ENCODE results near the gene TMEM163.
A peak's percentile ranks its signal among the peaks of the same experiment; 100 is the strongest.

Gene TMEM163

GRCh38 chr2:134433469-134433868, 285.3 kb downstream of the TMEM163 start:
- no peak for DNase-seq (ENCODE audit: low spot score)

DNA sequence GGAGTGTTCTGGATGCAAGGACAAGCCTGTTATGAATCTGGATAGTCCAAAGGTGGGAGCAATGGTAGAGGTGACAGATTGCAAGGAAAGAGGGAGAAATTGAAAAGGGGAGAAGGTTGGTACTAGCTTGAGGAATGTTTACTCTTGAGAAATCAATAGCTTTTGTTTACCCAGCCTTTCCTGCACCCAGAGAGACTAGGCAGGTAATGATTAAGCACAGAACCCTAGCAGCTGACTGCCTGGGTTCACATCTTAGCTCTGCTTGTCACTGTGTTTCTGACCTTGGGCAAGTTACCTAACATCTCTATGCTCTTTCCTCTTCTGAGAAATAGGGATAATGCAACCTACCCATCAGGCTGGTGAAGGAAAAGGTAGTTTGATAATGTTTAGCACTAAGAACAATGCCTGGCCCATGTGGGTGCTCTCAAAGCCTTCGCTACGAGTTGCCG, 286.3 kb downstream of the TMEM163 start:
- no peak for DNase-seq (ENCODE audit: low spot score)

DNA sequence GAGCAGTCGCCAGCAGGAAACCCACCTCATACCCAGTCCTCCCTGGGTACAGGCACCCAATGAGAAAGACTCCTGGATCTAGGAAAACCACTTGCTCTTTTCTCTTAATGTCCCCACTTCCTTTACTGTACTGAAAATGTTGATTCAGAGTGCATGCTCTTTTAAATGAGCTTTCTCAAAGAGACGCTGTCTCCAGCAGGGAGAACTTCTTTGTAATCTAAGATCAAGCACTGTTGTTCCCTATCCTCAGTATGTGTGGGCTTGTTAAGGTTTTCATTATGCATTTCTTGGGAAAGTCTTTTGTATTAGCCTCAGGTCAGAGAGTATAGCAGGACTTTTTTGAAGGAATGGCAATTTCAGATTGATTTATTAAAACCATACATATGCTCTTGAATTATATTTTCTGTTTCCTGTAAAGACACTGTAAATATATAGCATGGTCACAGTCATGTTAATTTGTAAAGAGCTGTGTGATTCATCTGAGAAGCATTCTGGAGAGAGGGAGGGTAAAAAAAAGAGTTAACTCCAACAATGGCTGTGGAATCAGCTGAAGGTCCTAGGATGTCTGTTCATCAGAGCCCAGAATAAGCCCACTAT, 286.9 kb downstream of the TMEM163 start:
- peak; percentile 44 for DNase-seq (ENCODE audit: low spot score)

GRCh38 chr2:134429886-134430285, 288.9 kb downstream of the TMEM163 start:
- DNase-seq (ENCODE audit: low spot score) = no peak

- DNase-seq (ENCODE audit: low spot score) = no peak
Measured at GRCh38 chr2:134426721-134427120, 292.1 kb downstream of the TMEM163 start.

DNA sequence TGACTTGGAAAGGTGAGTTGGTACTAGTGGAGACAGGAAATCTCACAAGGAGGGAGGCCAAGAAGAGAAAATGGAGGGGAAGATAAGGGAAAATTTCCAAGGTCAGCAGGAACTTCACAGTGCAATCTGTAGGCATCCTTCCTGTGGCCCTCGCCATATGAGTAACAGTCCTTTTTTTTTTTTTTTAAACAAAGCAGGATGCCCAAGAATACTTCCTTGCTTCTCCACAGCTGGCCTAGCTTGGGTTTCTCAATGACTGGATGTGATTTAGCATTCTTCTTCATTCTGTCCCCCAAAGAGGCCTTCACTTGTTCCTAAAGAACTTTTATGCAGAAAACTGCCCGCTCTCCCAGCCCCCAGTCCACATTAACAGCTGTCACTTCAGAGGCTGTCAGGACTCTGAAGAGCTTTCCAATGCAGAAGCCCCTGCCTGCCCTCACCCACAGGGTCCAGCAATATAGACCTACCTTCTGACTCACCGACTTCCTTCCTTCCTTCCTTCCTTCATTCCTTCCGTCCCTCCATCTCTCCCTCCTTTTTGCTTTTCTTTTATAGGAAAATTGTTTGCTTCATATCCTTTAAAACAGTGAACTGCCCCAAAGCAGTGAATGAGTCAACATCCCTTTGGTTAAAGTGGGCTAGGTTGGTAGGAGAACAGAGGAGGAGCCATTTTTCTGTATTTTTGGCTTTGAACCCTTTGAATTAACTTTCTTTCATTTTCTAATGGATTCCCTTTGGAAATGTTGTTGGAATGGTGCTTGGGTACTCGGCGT, 292.9 kb downstream of the TMEM163 start:
- no peak for DNase-seq (ENCODE audit: low spot score)

- no peak for DNase-seq (ENCODE audit: low spot score)
Measured at GRCh38 chr2:134421556-134422328, 297.1 kb downstream of the TMEM163 start.

- DNase-seq (ENCODE audit: low spot score) = no peak
Measured at GRCh38 chr2:134420920-134421319, 297.9 kb downstream of the TMEM163 start.

- DNase-seq (ENCODE audit: low spot score) = no peak
Measured at GRCh38 chr2:134420259-134420658, 298.5 kb downstream of the TMEM163 start.

DNA sequence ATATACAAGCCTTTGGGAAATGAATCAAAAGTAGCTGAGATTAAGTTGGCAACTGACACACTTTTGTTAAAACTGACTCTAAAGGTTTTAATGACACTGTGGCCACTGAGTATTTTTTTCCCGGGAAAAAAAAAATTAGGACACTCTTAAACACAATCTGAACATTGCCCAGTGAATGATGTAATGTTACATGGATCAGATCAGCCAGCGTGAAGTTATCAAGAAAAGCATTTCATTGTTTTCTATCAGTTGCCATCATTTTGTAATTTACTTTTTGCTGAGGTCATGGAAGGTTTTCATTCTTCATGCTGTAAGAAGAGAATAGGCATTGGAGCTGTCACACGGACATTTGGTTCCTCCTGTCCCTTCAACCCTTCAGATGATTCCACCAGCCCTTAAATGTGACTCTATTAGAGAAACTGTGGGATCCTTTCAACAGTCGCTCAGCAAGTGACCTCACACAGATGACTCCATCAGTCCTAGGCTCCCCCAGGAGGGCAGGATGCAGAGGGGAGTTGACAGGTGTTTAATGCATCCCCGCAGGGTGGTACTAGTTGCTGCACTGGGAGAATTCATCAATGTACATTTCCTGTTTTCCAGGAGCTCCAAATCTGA, 300.7 kb downstream of the TMEM163 start:
- DNase-seq (ENCODE audit: low spot score) = no peak

DNA sequence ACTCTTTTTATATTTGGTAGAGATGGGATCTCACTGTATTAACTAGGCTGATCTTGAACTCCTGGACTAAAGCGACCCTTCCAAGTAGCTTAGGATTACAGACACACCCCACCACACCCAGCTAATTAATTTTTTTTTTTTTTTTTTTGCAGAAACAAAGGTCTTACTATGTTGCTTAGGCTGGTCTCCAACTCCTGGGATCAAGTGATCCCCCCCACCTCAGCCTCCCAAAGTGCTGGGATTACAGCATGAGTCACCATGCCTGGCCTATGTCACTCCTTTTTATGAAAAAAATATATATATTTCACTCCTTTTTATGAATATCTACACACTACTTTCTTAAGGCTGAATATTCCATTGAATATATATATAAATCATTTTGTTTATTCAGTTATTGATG, 302.2 kb downstream of the TMEM163 start:
- no peak for DNase-seq (ENCODE audit: low spot score)

DNA sequence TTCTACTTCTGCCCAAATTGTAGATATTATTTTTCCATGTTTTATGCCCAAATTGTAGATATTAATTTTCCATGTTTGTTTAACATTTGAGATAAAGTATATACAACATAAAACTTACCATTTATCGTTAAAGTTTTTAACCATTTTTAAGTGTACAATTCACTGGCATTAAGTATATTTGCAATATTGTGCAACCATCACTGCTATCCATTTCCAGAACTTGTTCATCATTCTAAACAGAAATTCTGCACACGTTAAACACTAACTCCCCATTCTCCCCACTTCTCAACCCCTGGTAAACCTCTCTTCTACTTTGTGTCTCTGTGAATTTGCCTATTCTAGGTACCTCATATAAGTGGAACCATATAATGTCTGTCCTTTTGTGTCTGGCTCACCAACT, 302.8 kb downstream of the TMEM163 start:
- no peak for DNase-seq (ENCODE audit: low spot score)

DNA sequence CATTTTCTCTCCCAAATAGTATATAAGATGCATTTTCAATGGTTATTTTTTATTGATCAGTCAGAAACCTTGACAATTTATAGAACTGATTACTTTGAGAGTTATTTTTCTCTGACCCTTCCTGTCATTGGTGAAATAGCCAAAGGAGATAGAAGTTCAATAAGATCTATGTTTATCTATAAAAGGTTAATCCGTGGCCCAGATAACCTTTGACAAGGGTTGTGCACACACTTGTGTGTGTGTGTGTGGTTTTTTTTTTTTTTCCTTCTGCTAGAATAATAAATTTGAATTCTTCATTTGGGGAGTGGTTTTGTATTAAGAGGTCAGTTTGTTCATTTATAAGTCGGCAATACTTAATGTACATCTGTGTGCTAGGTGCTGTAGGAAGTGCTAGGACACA, 304.9 kb downstream of the TMEM163 start:
- DNase-seq (ENCODE audit: low spot score) = no peak

DNA sequence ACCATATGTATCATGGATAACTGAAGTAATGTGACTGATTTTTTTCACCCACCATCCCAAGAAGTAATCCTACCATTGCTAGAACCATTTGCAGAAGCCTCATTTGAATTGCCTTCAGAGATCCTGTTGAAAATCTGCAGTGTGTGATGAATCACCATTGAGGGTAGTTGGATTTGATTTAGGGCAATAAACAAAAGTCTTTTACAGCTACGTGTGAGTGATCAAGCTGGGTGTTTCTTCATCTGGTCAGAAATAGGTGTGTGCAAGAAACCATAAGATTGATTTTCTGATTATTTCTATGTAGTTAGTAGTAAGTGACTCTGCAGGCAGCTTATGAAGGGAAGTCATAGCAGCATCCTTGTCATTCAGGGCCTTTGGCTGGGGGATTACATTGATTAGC, 305.4 kb downstream of the TMEM163 start:
- DNase-seq (ENCODE audit: low spot score) = no peak

DNA sequence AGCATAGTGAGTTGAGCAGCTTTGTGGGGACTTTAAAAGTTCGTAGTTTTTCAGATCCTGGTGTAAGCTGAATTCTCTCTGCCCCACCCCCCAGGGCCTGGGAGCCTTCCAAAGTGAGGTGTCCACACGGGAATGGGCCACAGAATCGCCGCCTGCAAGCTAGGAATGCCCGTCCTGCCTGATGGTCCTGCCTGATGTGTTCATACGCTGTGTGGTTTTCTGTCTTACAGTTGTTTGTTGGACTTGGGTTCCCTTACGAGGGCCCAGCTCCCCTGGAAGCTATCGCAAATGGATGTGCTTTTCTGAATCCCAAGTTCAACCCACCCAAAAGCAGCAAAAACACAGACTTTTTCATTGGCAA, 306.2 kb downstream of the TMEM163 start:
- no peak for DNase-seq (ENCODE audit: low spot score)

DNA sequence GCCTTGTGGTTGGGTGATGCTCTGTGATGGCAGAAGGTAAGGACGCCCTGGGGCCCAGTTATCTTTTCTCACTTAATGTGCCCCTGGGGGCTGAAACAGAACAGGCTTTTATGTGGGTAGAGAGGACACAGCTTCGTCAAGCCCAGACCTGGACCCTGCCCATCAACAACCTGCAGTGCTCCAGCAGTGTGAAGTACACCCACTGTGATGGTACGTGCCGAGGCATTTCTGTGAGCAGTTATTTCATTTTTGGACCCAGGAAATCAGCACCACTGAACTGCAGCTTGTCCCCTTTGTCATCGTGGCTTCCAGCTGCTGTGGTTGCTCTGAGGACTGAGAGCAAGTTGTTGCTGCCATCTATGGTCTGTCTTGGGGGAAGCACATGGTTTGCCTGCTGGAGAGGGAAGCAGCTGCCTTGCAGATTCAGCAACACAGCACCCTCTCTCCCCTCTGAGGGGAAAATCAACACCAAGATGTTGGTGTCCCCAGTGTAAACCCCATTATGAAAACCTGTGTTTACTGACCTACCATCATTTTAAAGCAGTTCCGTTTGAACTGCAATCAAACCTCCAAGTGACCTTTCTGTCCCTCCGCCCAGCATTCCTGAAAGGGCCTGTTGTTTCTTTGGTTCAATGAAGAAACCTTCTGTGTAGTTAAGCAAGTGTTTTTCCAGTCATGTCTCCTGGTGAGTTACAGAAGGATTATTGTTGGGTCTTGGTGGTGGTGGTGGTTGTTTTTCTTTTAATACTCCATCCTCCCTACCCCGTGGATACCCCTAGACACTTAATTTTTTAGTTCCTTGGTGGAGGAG, 306.8 kb downstream of the TMEM163 start:
- DNase-seq (ENCODE audit: low spot score) = peak; percentile 64

- DNase-seq (ENCODE audit: low spot score) = no peak
Measured at GRCh38 chr2:134411279-134411827, 307.4 kb downstream of the TMEM163 start.

GRCh38 chr2:134410831-134411231, 308.0 kb downstream of the TMEM163 start:
- DNase-seq (ENCODE audit: low spot score) = peak; percentile 11

GRCh38 chr2:134410006-134410405, 308.8 kb downstream of the TMEM163 start:
- DNase-seq (ENCODE audit: low spot score) = no peak

DNA sequence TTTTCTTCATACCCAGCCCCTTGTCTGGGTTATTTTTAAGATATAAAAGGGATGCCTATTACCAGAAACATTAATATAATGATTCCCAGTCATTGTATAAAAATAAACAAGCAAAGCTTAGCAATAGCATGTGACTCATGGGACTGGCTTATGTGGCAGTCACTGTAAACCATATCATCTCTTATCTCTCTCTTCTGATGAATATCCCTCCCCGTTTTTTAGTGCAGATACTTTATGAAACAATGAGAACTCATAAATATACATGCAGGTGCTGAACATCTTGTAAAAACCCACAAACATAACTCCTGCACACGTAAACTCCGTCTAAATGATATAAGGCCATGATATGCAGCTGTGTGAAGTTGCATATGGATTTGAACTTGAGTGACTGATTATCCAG, 310.0 kb downstream of the TMEM163 start:
- DNase-seq (ENCODE audit: low spot score) = peak; percentile 37

GRCh38 chr2:134408386-134408785, 310.4 kb downstream of the TMEM163 start:
- peak; percentile 13 for DNase-seq (ENCODE audit: low spot score)
